RCC 7860 (cell line): ENCODE measurements around the gene AMBRA1.

Source experiments
- DNase-seq: peaks from one replicate; pipeline ENCODE4 v3.0.0-alpha.2; 2015; ENCODE audit warnings: low spot score
- FAIRE-seq: peaks from 2 replicates; lab custom pipeline; 2012; peaks lifted over from hg19 to GRCh38; lab: Jason Lieb, UNC

Gene AMBRA1

GRCh38 chr11:46480909-46481308 is 112.9 kb downstream of the AMBRA1 start:
- DNase-seq, result no peak
- no peak for FAIRE-seq

- FAIRE-seq, result no peak
- no peak for DNase-seq
These were observed 113.6 kb downstream of the AMBRA1 start for GRCh38 chr11:46480166-46480726.

GRCh38 chr11:46479601-46480000 is 114.2 kb downstream of the AMBRA1 start:
- DNase-seq (no peak), FAIRE-seq (no peak)

- no peak for FAIRE-seq
- DNase-seq, result no peak
These were observed 115.6 kb downstream of the AMBRA1 start for GRCh38 chr11:46478196-46478595.

GRCh38 chr11:46477136-46477535 is 116.7 kb downstream of the AMBRA1 start:
- FAIRE-seq, result no peak
- DNase-seq, result no peak

- DNase-seq (no peak), FAIRE-seq (no peak)
These were observed 117.8 kb downstream of the AMBRA1 start for GRCh38 chr11:46475926-46476545.

GRCh38 chr11:46475051-46475925 is 118.5 kb downstream of the AMBRA1 start:
- DNase-seq (no peak), FAIRE-seq (no peak)

GRCh38 chr11:46472662-46472994 is 121.2 kb downstream of the AMBRA1 start:
- DNase-seq (no peak), FAIRE-seq (no peak)

GRCh38 chr11:46471943-46472661 is 121.7 kb downstream of the AMBRA1 start:
- DNase-seq (no peak), FAIRE-seq (no peak)

GRCh38 chr11:46469926-46470325 is 123.9 kb downstream of the AMBRA1 start:
- FAIRE-seq, result no peak
- DNase-seq, result no peak

- FAIRE-seq, result no peak
These were observed 128.1 kb downstream of the AMBRA1 start for GRCh38 chr11:46465683-46466082.

GRCh38 chr11:46463701-46464421 is 130.0 kb downstream of the AMBRA1 start:
- DNase-seq, result no peak
- FAIRE-seq, result no peak

More at GRCh38 chr11:46465683-46466082, 128.1 kb downstream of the AMBRA1 start:
- DNase-seq, result no peak

- DNase-seq, result no peak
- FAIRE-seq, result no peak
These were observed 132.3 kb downstream of the AMBRA1 start for GRCh38 chr11:46461461-46461927.

GRCh38 chr11:46458491-46458890 is 135.3 kb downstream of the AMBRA1 start:
- FAIRE-seq (no peak), DNase-seq (no peak)

- FAIRE-seq (no peak), DNase-seq (no peak)
These were observed 136.0 kb downstream of the AMBRA1 start for GRCh38 chr11:46457659-46458424.

GRCh38 chr11:46457021-46457420 is 136.8 kb downstream of the AMBRA1 start:
- DNase-seq (no peak), FAIRE-seq (no peak)

GRCh38 chr11:46456269-46457001 is 137.4 kb downstream of the AMBRA1 start:
- no peak for FAIRE-seq
- no peak for DNase-seq

- FAIRE-seq, result no peak
- DNase-seq, result no peak
These were observed 138.0 kb downstream of the AMBRA1 start for GRCh38 chr11:46455834-46456233.

GRCh38 chr11:46452918-46453517 is 140.8 kb downstream of the AMBRA1 start:
- FAIRE-seq, result no peak
- no peak for DNase-seq
